NCI-H128 (cell line): ENCODE data around the gene CENPC.
"Not testable (repeated sequence)": the region's sequence is repeated elsewhere in the genome, so short reads cannot be mapped to it uniquely, and the experiment has no call there.

Experiments used
- DNase-seq: peaks from one replicate; lab custom pipeline; 2025; ENCODE audit not compliant: unreplicated experiment; lab: John Stamatoyannopoulos, UW

The CENPC gene

GRCh38 chr4:67475155-67475554, 70.1 kb downstream of the CENPC start:
- no peak for DNase-seq

DNA sequence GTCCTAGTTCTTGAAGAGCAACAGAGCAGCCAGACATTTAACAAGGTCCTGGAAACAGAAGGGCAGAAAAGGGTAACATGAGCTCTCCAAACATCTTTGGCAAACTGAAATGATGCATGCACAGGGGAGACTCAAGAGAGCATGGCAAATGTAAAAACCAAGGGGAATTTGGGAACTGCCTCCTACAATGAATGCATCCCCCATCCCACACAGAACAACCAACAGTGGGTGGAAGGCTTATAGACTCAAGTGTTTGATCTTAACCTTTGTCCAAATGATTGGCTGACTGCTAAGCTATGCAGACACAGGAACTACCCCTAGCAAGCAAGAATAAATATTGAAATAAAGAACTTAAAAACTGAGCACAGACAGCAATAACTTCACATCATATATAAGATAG, 74.4 kb downstream of the CENPC start:
- DNase-seq = no peak

GRCh38 chr4:67468830-67469229, 76.5 kb downstream of the CENPC start:
- no peak for DNase-seq

GRCh38 chr4:67466751-67467150, 78.6 kb downstream of the CENPC start:
- no peak for DNase-seq

DNA sequence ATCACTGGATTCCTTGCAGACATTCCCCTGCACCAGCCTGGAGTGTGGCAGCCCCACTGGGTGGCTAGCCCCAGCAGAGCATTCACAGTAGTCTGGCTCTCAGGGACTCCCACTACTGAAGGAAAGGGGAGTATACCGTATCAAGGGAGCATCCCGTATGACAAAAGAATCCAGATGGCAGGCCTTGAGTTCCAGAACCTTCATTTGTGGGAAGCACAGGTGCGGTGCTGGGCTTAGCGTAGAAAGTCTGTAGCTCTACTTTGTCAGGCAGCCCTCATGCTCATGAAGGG, 79.6 kb downstream of the CENPC start:
- DNase-seq = no peak

DNA sequence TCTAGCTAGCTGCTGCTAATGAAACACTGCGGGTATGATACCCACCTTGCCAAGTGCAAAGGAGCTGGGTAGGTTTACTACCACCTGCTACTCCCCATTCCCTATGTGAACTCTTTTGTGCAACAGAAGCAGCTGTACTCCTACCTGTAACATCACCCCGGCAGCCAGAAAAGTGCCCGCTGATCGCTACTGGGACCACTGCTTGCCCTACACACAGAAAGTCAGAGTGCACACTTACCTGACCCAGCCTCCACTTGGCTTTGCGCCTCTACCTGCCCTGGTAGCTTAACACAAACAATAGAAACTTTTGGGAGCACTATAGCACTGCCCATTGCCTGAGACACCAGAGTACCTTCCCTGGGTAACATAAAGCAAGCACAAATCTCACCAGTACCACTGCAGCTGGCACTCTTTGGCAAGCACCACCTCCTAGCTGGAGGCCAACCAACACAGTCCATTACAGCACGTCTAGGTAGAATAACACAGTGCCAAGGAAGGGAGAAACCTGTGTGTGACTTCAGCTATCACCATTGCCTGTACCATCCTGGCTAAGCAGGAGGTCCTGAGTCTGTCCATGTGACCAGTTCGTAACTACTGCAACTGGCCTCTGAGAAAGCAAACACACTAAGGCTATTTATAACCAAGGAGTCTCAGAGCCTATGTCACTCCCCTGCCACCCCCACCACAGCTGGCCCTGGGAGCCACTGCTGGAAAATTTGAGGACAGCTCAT, 80.1 kb downstream of the CENPC start:
- DNase-seq = no peak

- no peak for DNase-seq
Measured at GRCh38 chr4:67460574-67460973, 84.7 kb downstream of the CENPC start.

DNA sequence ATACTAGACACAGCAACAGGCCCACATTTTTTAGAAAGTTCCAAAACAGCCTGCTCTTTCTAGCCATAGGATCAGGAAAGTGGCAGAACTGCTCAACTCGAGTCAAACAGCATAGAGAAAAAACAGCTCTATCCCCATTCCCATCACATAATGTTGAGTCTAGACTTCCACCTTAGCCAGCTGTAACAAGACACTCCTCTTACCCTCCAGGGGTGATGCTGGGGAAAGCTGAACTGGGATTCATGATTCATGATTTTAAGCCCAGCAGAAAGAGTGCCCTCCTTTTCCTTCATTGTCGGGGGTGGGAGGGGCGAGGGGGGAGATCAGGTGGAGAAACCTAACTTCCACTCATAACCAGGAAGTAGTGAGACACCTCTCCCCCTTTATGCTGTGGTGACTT, 86.1 kb downstream of the CENPC start:
- no peak for DNase-seq

DNA sequence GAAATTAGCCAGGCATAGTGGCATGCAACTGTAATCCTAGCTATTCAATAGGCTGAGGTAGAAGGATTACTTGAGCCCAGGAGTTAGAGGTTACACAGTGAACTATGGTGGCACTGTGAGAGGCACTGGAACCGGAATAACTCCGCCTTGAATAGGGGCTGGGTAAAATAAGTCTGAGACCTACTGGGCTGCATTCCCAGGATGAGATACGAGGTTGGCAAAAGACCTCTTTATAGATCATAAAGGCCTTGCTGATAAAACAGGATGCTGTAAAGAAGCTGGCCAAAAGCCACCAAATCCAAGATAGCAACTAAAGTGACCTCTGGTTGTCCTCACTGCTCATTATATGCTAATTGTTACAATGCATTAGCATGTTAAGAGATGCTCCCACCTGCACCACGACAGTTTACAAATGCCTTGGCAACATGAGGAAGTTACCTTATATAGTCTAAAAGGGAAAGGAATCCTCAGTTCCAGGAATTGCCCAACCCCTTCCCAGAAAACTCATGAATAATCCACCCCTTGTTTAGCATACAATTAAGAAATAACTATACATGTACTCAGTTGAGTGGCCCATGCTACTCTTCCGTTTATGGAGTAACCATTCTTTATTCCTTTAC, 88.6 kb downstream of the CENPC start:
- DNase-seq = no peak

DNA sequence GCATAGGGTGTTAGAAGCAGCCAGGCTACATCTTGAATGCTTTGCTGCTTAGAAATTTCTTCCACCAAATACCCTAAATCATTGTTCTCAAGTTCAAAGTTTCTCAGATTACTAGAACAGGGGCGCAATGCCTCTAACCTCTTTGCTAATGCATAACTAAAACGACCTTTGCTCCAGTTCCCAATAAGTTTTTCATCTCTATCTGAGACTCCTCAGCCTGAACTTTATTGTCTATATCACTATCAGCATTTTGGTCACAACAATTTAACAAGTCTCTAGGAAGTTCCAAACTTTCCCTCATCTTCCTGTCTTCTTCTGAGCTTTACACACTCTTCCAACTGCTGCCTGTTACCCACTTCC, 92.5 kb downstream of the CENPC start:
- DNase-seq = not testable (repeated sequence)

GRCh38 chr4:67452100-67452845, 93.0 kb downstream of the CENPC start:
- no peak for DNase-seq

DNA sequence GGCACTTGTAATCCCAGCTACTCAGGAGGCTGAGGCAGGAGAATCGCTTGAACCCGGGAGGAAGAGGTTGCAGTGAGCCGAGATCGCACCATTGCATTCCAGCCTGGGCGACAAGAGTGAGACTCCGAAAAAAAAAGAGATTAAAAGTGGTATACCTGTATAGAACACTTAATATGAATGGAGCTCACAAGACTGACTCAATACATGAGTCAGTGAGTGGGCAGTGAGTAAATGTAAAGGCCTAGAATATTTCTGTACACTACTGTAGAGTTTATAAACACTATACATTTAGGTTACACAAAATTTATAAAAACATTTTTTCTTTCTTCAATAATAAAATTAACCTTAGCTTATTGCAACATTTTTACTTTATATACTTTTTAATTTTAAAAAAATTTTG, 93.8 kb downstream of the CENPC start:
- no peak for DNase-seq

DNA sequence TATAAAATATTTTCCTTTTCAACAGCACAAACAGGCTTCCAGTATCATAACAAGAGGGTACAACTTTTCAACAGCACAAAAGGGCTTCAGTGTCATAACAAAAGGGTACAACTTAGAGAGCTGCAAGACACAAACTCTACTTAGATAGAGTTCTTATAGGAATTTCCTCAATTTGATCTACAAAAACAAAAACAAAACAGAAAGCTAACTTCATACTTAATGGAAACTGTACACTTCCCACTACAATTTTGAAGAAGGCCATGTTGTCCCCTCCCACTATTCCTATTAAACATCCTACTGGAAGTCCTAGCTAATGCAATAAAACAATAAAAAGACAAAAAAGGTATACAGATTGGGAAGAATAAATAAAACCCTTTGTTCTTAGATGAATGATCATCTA, 96.7 kb downstream of the CENPC start:
- DNase-seq = no peak

DNA sequence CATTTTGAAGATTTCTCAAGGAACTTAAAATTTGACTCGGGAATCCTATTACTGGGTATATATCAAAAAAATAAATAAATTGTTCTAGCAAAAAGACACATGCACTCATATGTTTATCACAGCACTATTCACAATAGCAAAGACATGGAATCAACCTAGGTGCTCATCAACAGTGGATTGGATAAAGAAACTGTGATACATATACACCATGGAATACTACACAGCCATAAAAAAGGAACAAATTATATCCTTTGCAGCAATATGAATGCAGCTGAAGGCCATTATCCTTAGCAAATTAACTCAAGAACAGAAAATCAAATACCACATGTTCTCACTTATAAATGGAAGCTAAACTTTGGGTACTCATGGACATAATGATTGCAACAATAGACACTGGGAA, 97.4 kb downstream of the CENPC start:
- DNase-seq = no peak

GRCh38 chr4:67446811-67447210, 98.5 kb downstream of the CENPC start:
- DNase-seq = no peak

- DNase-seq = not testable (repeated sequence)
Measured at GRCh38 chr4:67445881-67446280, 99.4 kb downstream of the CENPC start.

- DNase-seq = no peak
Measured at GRCh38 chr4:67438975-67439374, 106.3 kb downstream of the CENPC start.

GRCh38 chr4:67437974-67438713, 107.2 kb downstream of the CENPC start:
- no peak for DNase-seq

DNA sequence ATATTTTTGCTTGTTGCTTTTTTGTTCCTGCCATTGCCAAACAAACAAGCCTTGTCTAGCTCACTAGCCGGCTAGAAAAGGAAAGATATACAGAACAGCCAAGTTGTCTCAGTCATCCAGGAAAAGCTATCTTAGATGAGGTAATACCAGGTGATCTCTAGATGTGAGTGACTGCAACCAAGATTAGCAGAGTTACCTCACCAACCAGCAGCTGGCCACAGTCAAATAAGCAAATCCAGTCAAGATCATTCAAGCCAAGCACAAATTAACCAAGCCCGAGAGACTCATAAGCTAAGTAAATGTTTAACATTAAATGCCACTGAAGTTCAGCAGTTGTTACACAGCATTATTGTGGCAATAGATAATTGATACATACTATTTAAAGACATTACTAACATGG, 108.6 kb downstream of the CENPC start:
- no peak for DNase-seq

GRCh38 chr4:67430989-67431388, 114.3 kb downstream of the CENPC start:
- no peak for DNase-seq

DNA sequence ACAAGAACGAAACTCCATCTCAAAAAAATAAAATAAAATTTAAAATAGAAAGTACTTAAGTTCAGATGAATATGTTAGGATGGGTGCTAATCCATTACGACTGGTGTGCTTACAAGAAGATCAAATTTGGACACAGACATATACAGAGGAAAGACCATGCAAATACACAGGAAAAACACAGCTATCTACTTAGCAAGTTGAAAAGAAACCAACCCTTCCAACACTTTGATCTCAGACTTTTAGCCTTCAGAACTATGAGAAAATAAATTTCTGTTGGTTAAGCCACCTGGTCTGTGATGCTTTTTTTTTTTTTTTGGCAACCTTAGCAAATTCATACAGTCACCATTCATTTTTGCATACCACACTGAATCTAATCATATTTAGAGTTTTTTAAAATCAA, 116.5 kb downstream of the CENPC start:
- DNase-seq = no peak
